Hepatocyte (in vitro differentiated cells): ENCODE measurements around the gene KIAA1958. TPM values are rescaled to one million over a fixed set of nuclear protein-coding genes. Genes with fewer than 3 reads are reported as not detected.

ENCODE experiments used
- DNase-seq: peaks from one replicate; pipeline ENCODE4 v3.0.0-alpha.2; 2016; ENCODE audit warnings: low spot score
- H2AFZ ChIP-seq: fragments of 200-600 bp; sonication (generic); 2 replicates; pipeline ENCODE4 v1.6.0; 2016; ENCODE audit warnings: antibody characterized with exemption, mild to moderate bottlenecking
- H3K27ac ChIP-seq: fragments of 200-600 bp; sonication (generic); 2 replicates; pipeline ENCODE4 v1.5.1; 2016; ENCODE audit warnings: mild to moderate bottlenecking
- H3K27me3 ChIP-seq: fragments of 200-600 bp; sonication (generic); 2 replicates; pipeline ENCODE4 v1.6.1; 2016
- H3K36me3 ChIP-seq: fragments of 200-600 bp; sonication (generic); replicated peaks from 2 replicates; pipeline ENCODE4 v1.5.1; 2016; ENCODE audit warnings: low read depth; ENCODE audit not compliant: insufficient read depth
- H3K4me1 ChIP-seq: fragments of 200-600 bp; sonication (generic); 2 replicates; pipeline ENCODE4 v1.5.1; 2016; ENCODE audit warnings: mild to moderate bottlenecking, moderate library complexity; ENCODE audit not compliant: insufficient read depth
- H3K4me2 ChIP-seq: fragments of 200-600 bp; sonication (generic); 2 replicates; pipeline ENCODE4 v1.6.0; 2016
- H3K4me3 ChIP-seq: fragments of 200-600 bp; sonication (generic); 2 replicates; pipeline ENCODE4 v1.5.1; 2016; ENCODE audit warnings: mild to moderate bottlenecking
- H3K79me2 ChIP-seq: fragments of 200-600 bp; sonication (generic); 2 replicates; pipeline ENCODE4 v1.6.0; 2017; ENCODE audit warnings: mild to moderate bottlenecking
- H3K9me2 ChIP-seq: fragments of 200-600 bp; sonication (generic); replicated peaks from 2 replicates; pipeline ENCODE4 v1.6.0; 2017; ENCODE audit warnings: mild to moderate bottlenecking; ENCODE audit not compliant: insufficient read depth
- H3K9me3 ChIP-seq: fragments of 200-600 bp; sonication (generic); 2 replicates; pipeline ENCODE4 v1.5.1; 2016; ENCODE audit warnings: low read depth, mild to moderate bottlenecking
- H4K20me1 ChIP-seq: fragments of 200-600 bp; sonication (generic); 2 replicates; pipeline ENCODE4 v1.6.0; 2016; ENCODE audit warnings: mild to moderate bottlenecking; ENCODE audit not compliant: insufficient read depth, poor library complexity, severe bottlenecking
- CTCF ChIP-seq: fragments of 200-600 bp; sonication (generic); IDR thresholded peaks from 2 replicates; pipeline ENCODE4 v1.5.1; 2016; ENCODE audit warnings: antibody characterized with exemption, mild to moderate bottlenecking; ENCODE audit not compliant: poor library complexity
- EZH2 ChIP-seq: fragments of 200-600 bp; sonication (generic); IDR thresholded peaks from 2 replicates; pipeline ENCODE4 v1.6.1; 2016; ENCODE audit warnings: antibody characterized with exemption, mild to moderate bottlenecking, borderline replicate concordance
- EZH2phosphoT487 ChIP-seq: fragments of 200-600 bp; sonication (generic); IDR thresholded peaks from one replicate; pipeline ENCODE4 v1.6.1; 2018; ENCODE audit warnings: antibody characterized with exemption, mild to moderate bottlenecking, low read depth, moderate library complexity; ENCODE audit not compliant: unreplicated experiment, severe bottlenecking
- WGBS: methylation state at CpG from one replicate; pipeline ENCODE4 v1.1.6; 2016; ENCODE audit warnings: low lambda C conversion rate; ENCODE audit errors: missing lambda C conversion rate; 5-methylcytosine and 5-hydroxymethylcytosine counted together
- polyA plus RNA-seq: library from polyadenylated mRNA; unstranded; fragments of >200 nt; fragmentation: Nextera tagmentation; extraction: Ambion mirVana; gene quantifications from 2 replicates; pipeline ENCODE4 v1.2.1, GENCODE V29; 2016
- total RNA-seq: library from RNA; depleted of rRNA; stranded (reverse); fragments of >200 nt; gene quantifications from 2 replicates; pipeline ENCODE4 v1.2.3, GENCODE V29; 2014

Gene KIAA1958
- total and polyA plus RNA-seq, 2 experiments from 2014 or later = 3.5 to 10.1 TPM

- Histone ChIP-seq H4K20me1 (no peaks in the 10 kb centered on the region), H3K79me2 (peaks cover 81% of the 10 kb centered on the region), H3K4me3 (no peak overlapping the region), H3K9me2 (no peaks in the 10 kb centered on the region), H3K27me3 (no peaks in the 10 kb centered on the region), H3K4me1 (peaks cover 6% of the 10 kb centered on the region), H3K27ac (no peak overlapping the region), H3K4me2 (no peak overlapping the region), H2AFZ (no peak overlapping the region), H3K36me3 (no peaks in the 10 kb centered on the region), H3K9me3 (no peaks in the 10 kb centered on the region)
- TF ChIP-seq EZH2 (no peak), EZH2phosphoT487 (no peak), CTCF (no peak)
- 98% methylated on average over 8 of the region's 8 CpGs for WGBS
- no peak for DNase-seq
These were observed 14.7 kb downstream of the KIAA1958 start for GRCh38 chr9:112501287-112501686.

GRCh38 chr9:112502175-112502946 lies 15.7 kb downstream of the KIAA1958 start:
- H3K4me2 ChIP-seq = no peak overlapping the region
- H3K4me3 ChIP-seq = no peak overlapping the region
- 89% methylated on average over 3 of the region's 3 CpGs for WGBS
- no peaks in the 10 kb centered on the region for H3K36me3 ChIP-seq
- H3K27ac ChIP-seq = no peak overlapping the region
- no peaks in the 10 kb centered on the region for H3K9me3 ChIP-seq
- no peaks in the 10 kb centered on the region for H3K9me2 ChIP-seq
- TF ChIP-seq CTCF (no peak), EZH2 (no peak), EZH2phosphoT487 (no peak)
- no peaks in the 10 kb centered on the region for H3K27me3 ChIP-seq
- no peak for DNase-seq
- peaks cover 75% of the 10 kb centered on the region for H3K79me2 ChIP-seq
- H2AFZ ChIP-seq = no peak overlapping the region
- peaks cover 17% of the 10 kb centered on the region for H3K4me1 ChIP-seq
- H4K20me1 ChIP-seq = no peaks in the 10 kb centered on the region

GRCh38 chr9:112503170-112503569 lies 16.5 kb downstream of the KIAA1958 start:
- 82% methylated on average over 5 of the region's 5 CpGs for WGBS
- TF ChIP-seq EZH2phosphoT487 = no peak
- no peak for TF ChIP-seq EZH2
- TF ChIP-seq CTCF = no peak
- Histone ChIP-seq H2AFZ (no peak overlapping the region), H3K4me2 (no peak overlapping the region), H3K4me3 (no peak overlapping the region), H3K27me3 (no peaks in the 10 kb centered on the region), H3K36me3 (no peaks in the 10 kb centered on the region), H3K4me1 (peaks cover 25% of the 10 kb centered on the region), H3K27ac (no peak overlapping the region), H3K9me3 (no peaks in the 10 kb centered on the region), H4K20me1 (no peaks in the 10 kb centered on the region), H3K79me2 (peaks cover 75% of the 10 kb centered on the region), H3K9me2 (no peaks in the 10 kb centered on the region)
- no peak for DNase-seq

GRCh38 chr9:112505086-112505485 lies 18.5 kb downstream of the KIAA1958 start:
- Histone ChIP-seq H4K20me1 (peaks cover 2% of the 10 kb centered on the region), H3K4me3 (no peak overlapping the region), H3K27ac (peak overlapping the region; percentile 85), H3K27me3 (no peaks in the 10 kb centered on the region), H3K4me1 (peaks cover 30% of the 10 kb centered on the region), H3K4me2 (peak overlapping the region; percentile 48), H3K36me3 (no peaks in the 10 kb centered on the region), H3K9me3 (no peaks in the 10 kb centered on the region), H2AFZ (no peak overlapping the region), H3K9me2 (no peaks in the 10 kb centered on the region), H3K79me2 (peaks cover 75% of the 10 kb centered on the region)
- peak; percentile 14 for DNase-seq
- TF ChIP-seq CTCF (no peak), EZH2 (no peak), EZH2phosphoT487 (no peak)
- WGBS = 68% methylated on average over 4 of the region's 4 CpGs
